Kidney (tissue), 14 donors: ENCODE measurements around the gene SNTG2. TPM values are rescaled to one million over a fixed set of nuclear protein-coding genes. Genes with fewer than 3 reads are reported as not detected.

ENCODE experiments used
- DNase-seq, 5 donors: peaks; one replicate each; pipeline ENCODE4 v3.0.0-alpha.2; 2013 to 2020
- FAIRE-seq: peaks from 2 replicates; lab custom pipeline; 2012; peaks lifted over from hg19 to GRCh38; lab: Jason Lieb, UNC
- H3K27ac ChIP-seq, 2 donors: one replicate each; pipeline ENCODE4 v1.7.0; 2013; ENCODE audit warnings: low read depth in 2 of 2, low read length in 2 of 2, inconsistent platforms in 1 of 2
- H3K27me3 ChIP-seq: one replicate; pipeline ENCODE4 v1.7.1; 2013; ENCODE audit warnings: low read length, inconsistent platforms; ENCODE audit not compliant: control insufficient read depth, insufficient read depth
- H3K36me3 ChIP-seq, 3 donors: one replicate each; pipeline versions ENCODE4 v1.7.0 to v1.7.1; 2013; ENCODE audit warnings: low read length in 3 of 3, control low read depth in 1 of 3, inconsistent platforms in 1 of 3; ENCODE audit not compliant: insufficient read depth in 3 of 3, control insufficient read depth in 2 of 3
- H3K4me1 ChIP-seq, 3 donors: one replicate each; pipeline versions ENCODE4 v1.7.0 to v1.7.1; 2013; ENCODE audit warnings: low read length in 3 of 3, inconsistent platforms in 1 of 3, low read depth in 1 of 3; ENCODE audit not compliant: control insufficient read depth in 2 of 3, insufficient read depth in 2 of 3
- H3K4me3 ChIP-seq, 3 donors: one replicate each; pipeline versions ENCODE4 v1.7.0 to v1.8.1; 2013; ENCODE audit warnings: low read length in 3 of 3, control low read depth in 1 of 3, inconsistent platforms in 1 of 3
- H3K9ac ChIP-seq, 3 donors: one replicate each; pipeline versions ENCODE4 v1.7.0 to v1.7.1; 2013; ENCODE audit warnings: low read length in 3 of 3, control low read depth in 1 of 3, inconsistent platforms in 1 of 3
- H3K9me3 ChIP-seq, 3 donors: one replicate each; pipeline versions ENCODE4 v1.7.0 to v1.7.1; 2013; ENCODE audit warnings: low read length in 3 of 3, control low read depth in 1 of 3, inconsistent platforms in 1 of 3; ENCODE audit not compliant: control insufficient read depth in 2 of 3, insufficient read depth in 1 of 3
- intact Hi-C: fragments of 100-400 bp; cut with DNase I; formaldehyde crosslinking; loops from one replicate; pipeline ENCODE4 v1.11.1; 2022
- polyA plus RNA-seq: library from polyadenylated mRNA; stranded (reverse); fragments of 350-450 nt; fragmentation: Illumina TruSeq; extraction: RNeasy Lipid Tissue Mini Kit (QIAGEN cat#74804); gene quantifications from one replicate; pipeline ENCODE4 v1.2.3, GENCODE V29; 2014; ENCODE audit warnings: low read depth, low replicate concordance; ENCODE audit not compliant: insufficient read depth
- total RNA-seq: library from RNA; stranded (reverse); fragmentation: NEBNext Ultra II Directional; extraction: Animal tissue kit (Norgen Biotek cat#: 25700); gene quantifications from one replicate; pipeline ENCODE4 v1.2.1, GENCODE V29; 2021
- TF ChIP-seq, protein P1 (sequence below): IDR thresholded peaks from 3 replicates; pipeline ENCODE4 v1.5.1; 2012; ENCODE audit warnings: mild to moderate bottlenecking, moderate library complexity, borderline replicate concordance; ENCODE audit not compliant: insufficient read depth; ENCODE audit errors: extremely low read depth
- donor health status: control.
- donor health status: control.
- donor health status: control.
- donor health status: control.
- donor health status: control.
- donor health status: DM: yes; HTN: yes; CAD: no.
- donor health status: Normal renal cell carcinoma (clear cell type).

SNTG2 gene
- total and polyA plus RNA-seq, 2 donors from 2014 or later = 2.2 TPM; not detected in 1

- H3K9ac ChIP-seq = no peak overlapping the region
- H3K27me3 ChIP-seq = no peaks in the 10 kb centered on the region
- DNase-seq (no peak), FAIRE-seq (no peak)
- no peaks in the 10 kb centered on the region for H3K9me3 ChIP-seq
- TF ChIP-seq, protein P1, sequence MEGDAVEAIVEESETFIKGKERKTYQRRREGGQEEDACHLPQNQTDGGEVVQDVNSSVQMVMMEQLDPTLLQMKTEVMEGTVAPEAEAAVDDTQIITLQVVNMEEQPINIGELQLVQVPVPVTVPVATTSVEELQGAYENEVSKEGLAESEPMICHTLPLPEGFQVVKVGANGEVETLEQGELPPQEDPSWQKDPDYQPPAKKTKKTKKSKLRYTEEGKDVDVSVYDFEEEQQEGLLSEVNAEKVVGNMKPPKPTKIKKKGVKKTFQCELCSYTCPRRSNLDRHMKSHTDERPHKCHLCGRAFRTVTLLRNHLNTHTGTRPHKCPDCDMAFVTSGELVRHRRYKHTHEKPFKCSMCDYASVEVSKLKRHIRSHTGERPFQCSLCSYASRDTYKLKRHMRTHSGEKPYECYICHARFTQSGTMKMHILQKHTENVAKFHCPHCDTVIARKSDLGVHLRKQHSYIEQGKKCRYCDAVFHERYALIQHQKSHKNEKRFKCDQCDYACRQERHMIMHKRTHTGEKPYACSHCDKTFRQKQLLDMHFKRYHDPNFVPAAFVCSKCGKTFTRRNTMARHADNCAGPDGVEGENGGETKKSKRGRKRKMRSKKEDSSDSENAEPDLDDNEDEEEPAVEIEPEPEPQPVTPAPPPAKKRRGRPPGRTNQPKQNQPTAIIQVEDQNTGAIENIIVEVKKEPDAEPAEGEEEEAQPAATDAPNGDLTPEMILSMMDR = no peak
- no peaks in the 10 kb centered on the region for H3K4me1 ChIP-seq
- no peak overlapping the region for H3K27ac ChIP-seq
- H3K4me3 ChIP-seq = no peak overlapping the region
- intact Hi-C loops = no loop called here
- no peaks in the 10 kb centered on the region for H3K36me3 ChIP-seq
Observed at GRCh38 chr2:1169291-1169949, 218.8 kb downstream of the SNTG2 start.

GRCh38 chr2:1170241-1170640 is 219.6 kb downstream of the SNTG2 start:
- H3K9ac ChIP-seq = no peak overlapping the region
- no peaks in the 10 kb centered on the region for H3K9me3 ChIP-seq
- H3K27me3 ChIP-seq = no peaks in the 10 kb centered on the region
- no peak overlapping the region for H3K27ac ChIP-seq
- no peaks in the 10 kb centered on the region for H3K36me3 ChIP-seq
- DNase-seq = no peak
- H3K4me1 ChIP-seq = no peaks in the 10 kb centered on the region
- intact Hi-C loops = no loop called here
- no peak for FAIRE-seq
- H3K4me3 ChIP-seq = no peak overlapping the region
- TF ChIP-seq, protein P1 = no peak

DNA sequence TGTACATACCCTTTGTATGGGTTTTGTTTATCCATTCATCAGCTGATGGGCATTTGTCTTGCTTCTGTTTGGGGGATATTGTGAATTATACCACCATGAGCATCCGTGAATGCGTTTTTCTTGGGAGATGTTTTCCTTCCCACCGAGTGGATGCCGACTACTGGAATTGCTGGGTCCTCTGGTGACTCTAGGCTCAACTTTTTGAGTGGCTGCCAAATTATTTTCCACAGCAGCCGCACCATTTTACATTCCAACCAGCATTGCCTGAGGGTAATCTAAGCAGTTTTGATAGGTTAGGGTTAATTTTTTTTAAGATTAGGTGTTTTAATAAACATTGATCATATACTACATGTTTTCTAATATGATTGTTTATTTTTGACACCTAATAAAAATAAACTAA is 220.1 kb downstream of the SNTG2 start:
- TF ChIP-seq, protein P1 = no peak
- H3K9me3 ChIP-seq = no peaks in the 10 kb centered on the region
- H3K27me3 ChIP-seq = no peaks in the 10 kb centered on the region
- no peak overlapping the region for H3K27ac ChIP-seq
- no peak overlapping the region for H3K9ac ChIP-seq
- intact Hi-C loops = no loop called here
- FAIRE-seq (no peak), DNase-seq (no peak)
- H3K4me3 ChIP-seq = no peak overlapping the region
- no peaks in the 10 kb centered on the region for H3K36me3 ChIP-seq
- no peaks in the 10 kb centered on the region for H3K4me1 ChIP-seq

DNA sequence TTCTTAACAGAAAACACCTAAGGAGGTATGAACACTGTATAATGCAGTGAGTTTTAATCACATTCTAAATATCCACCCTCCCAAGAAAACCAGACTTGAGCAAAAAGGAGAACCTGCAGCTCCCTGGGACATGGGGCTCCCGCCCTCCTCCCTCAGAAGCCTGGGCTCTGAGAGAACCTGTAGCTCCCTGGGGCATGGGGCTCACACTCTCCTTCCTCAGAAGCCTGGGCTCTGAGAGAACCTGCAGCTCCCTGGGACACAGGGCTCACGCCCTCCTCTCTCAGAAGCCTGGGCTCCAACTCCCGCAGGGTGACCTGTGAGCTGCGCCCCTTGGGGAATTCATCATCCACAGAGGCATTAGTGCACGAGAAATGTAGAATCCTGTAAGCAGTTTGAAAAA is 222.9 kb downstream of the SNTG2 start:
- no peak for DNase-seq
- TF ChIP-seq, protein P1 = no peak
- FAIRE-seq = no peak
- H3K36me3 ChIP-seq = no peaks in the 10 kb centered on the region
- peaks cover 0 to 1% (median 0%) of the 10 kb centered on the region in 3 donors for H3K9me3 ChIP-seq
- no peaks in the 10 kb centered on the region for H3K4me1 ChIP-seq
- no peak overlapping the region for H3K27ac ChIP-seq
- no peak overlapping the region for H3K9ac ChIP-seq
- no peaks in the 10 kb centered on the region for H3K27me3 ChIP-seq
- intact Hi-C loops = no loop called here
- no peak overlapping the region for H3K4me3 ChIP-seq
